ENCODE results near the gene DRAXIN.

Gene DRAXIN

GRCh38 chr1:11674488-11674887, 17.0 kb upstream of the DRAXIN start:
- H3K27ac ChIP-seq (ENCODE audit: extremely low read depth, low read depth, low read length), result no peak overlapping the region
- ChIA-PET POLR2A (interaction anchor here (2.3 kb wide), 1 partner anchor 10 kb away, joined by 5 read pairs; no protein-coding TSS in a partner anchor), CTCF (no interaction called here)
- no peaks in the 10 kb centered on the region for H3K4me1 ChIP-seq (ENCODE audit: control insufficient read depth, insufficient read depth, low read length)
- no peak overlapping the region for H3K4me3 ChIP-seq (ENCODE audit: low read depth, low read length)
- peaks cover 0 to 86% of the 10 kb centered on the region in 2 experiments; a peak in 2 of 3 replicates for H3K36me3 ChIP-seq (ENCODE audit: control insufficient read depth in 2 of 2, insufficient read depth in 1 of 2, low read length in 2 of 2)
- H3K9me3 ChIP-seq (ENCODE audit: control insufficient read depth, insufficient read depth, low read depth, low read length), result no peaks in the 10 kb centered on the region
- TF ChIP-seq ZNF335 (tag by site-specific recombination; conservative IDR thresholded peaks at IDR 0.05), result no peak
- TF ChIP-seq, protein P1, sequence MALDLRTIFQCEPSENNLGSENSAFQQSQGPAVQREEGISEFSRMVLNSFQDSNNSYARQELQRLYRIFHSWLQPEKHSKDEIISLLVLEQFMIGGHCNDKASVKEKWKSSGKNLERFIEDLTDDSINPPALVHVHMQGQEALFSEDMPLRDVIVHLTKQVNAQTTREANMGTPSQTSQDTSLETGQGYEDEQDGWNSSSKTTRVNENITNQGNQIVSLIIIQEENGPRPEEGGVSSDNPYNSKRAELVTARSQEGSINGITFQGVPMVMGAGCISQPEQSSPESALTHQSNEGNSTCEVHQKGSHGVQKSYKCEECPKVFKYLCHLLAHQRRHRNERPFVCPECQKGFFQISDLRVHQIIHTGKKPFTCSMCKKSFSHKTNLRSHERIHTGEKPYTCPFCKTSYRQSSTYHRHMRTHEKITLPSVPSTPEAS (tag by site-specific recombination; IDR thresholded peaks at IDR 0.05), result no peak
- TF ChIP-seq ZNF140 (tag by site-specific recombination; IDR thresholded peaks at IDR 0.05), result no peak
- no peak for TF ChIP-seq ZNF521 (tag by site-specific recombination; IDR thresholded peaks at IDR 0.05)
- no peak for TF ChIP-seq ZNF449 (tag by site-specific recombination; IDR thresholded peaks at IDR 0.05)
- no peak for TF ChIP-seq ZNF175 (tag by site-specific recombination; IDR thresholded peaks at IDR 0.05)
- TF ChIP-seq ZBTB49 (tag by site-specific recombination; IDR thresholded peaks at IDR 0.05; ENCODE audit: low read depth), result no peak
- no peak for TF ChIP-seq ZNF654 (tag by site-specific recombination; IDR thresholded peaks at IDR 0.05; ENCODE audit: low read depth)

DNA sequence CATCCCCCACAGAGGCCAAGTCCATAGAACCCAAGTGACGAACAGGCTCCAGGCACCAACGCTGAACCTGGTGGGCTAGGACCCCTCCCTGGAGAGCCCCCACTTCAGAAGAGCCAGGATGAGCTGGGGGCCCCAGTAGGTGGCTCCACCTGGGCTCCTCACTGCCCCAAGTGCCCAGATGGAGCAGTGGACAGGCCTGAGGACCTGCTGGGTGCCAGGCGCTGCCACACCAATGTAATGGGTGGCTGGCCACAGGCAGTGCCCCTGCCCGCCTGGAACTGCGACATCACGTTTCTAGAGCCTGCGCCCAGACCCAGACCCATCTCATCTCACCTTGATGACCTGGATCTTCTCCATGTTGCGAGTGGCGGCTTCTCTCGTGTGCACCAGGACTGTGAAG, 16.2 kb upstream of the DRAXIN start:
- TF ChIP-seq, protein P2, sequence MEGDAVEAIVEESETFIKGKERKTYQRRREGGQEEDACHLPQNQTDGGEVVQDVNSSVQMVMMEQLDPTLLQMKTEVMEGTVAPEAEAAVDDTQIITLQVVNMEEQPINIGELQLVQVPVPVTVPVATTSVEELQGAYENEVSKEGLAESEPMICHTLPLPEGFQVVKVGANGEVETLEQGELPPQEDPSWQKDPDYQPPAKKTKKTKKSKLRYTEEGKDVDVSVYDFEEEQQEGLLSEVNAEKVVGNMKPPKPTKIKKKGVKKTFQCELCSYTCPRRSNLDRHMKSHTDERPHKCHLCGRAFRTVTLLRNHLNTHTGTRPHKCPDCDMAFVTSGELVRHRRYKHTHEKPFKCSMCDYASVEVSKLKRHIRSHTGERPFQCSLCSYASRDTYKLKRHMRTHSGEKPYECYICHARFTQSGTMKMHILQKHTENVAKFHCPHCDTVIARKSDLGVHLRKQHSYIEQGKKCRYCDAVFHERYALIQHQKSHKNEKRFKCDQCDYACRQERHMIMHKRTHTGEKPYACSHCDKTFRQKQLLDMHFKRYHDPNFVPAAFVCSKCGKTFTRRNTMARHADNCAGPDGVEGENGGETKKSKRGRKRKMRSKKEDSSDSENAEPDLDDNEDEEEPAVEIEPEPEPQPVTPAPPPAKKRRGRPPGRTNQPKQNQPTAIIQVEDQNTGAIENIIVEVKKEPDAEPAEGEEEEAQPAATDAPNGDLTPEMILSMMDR (tag by site-specific recombination; IDR thresholded peaks at IDR 0.05), result peak; percentile 34; the same call in 1 of the 2 replicates
- TF ChIP-seq, protein P3, sequence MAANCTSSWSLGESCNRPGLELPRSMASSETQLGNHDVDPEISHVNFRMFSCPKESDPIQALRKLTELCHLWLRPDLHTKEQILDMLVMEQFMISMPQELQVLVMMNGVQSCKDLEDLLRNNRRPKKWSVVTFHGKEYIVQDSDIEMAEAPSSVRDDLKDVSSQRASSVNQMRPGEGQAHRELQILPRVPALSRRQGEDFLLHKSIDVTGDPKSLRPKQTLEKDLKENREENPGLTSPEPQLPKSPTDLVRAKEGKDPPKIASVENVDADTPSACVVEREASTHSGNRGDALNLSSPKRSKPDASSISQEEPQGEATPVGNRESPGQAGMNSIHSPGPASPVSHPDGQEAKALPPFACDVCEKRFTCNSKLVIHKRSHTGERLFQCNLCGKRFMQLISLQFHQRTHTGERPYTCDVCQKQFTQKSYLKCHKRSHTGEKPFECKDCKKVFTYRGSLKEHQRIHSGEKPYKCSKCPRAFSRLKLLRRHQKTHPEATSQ (tag by site-specific recombination; IDR thresholded peaks at IDR 0.05), result no peak
- H3K27ac ChIP-seq (ENCODE audit: extremely low read depth, low read depth, low read length), result no peak overlapping the region
- no peaks in the 10 kb centered on the region for H3K4me1 ChIP-seq (ENCODE audit: control insufficient read depth, insufficient read depth, low read length)
- peaks cover 0 to 85% of the 10 kb centered on the region in 2 experiments; a peak in 2 of 3 replicates for H3K36me3 ChIP-seq (ENCODE audit: control insufficient read depth in 2 of 2, insufficient read depth in 1 of 2, low read length in 2 of 2)
- ChIA-PET POLR2A (no interaction called here), CTCF (interaction anchor here (0.5 to 1.2 kb wide), 3 partner anchors 36 to 775 kb away, joined by 3 read pairs; no protein-coding TSS in a partner anchor)
- H3K9me3 ChIP-seq (ENCODE audit: control insufficient read depth, insufficient read depth, low read depth, low read length), result no peaks in the 10 kb centered on the region
- H3K4me3 ChIP-seq (ENCODE audit: low read depth, low read length), result no peak overlapping the region

- H3K9me3 ChIP-seq (ENCODE audit: control insufficient read depth, insufficient read depth, low read depth, low read length), result no peaks in the 10 kb centered on the region
- no peaks in the 10 kb centered on the region for H3K4me1 ChIP-seq (ENCODE audit: control insufficient read depth, insufficient read depth, low read length)
- POLR2A ChIA-PET, result no interaction called here
- no peak overlapping the region for H3K4me3 ChIP-seq (ENCODE audit: low read depth, low read length)
- TF ChIP-seq, protein P4, sequence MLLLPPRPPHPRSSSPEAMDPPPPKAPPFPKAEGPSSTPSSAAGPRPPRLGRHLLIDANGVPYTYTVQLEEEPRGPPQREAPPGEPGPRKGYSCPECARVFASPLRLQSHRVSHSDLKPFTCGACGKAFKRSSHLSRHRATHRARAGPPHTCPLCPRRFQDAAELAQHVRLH (tag by site-specific recombination; IDR thresholded peaks at IDR 0.05), result no peak
- 0 out of 2 replicates have a peak, but pooled peaks have one; percentile 8 for TF ChIP-seq EGR2 (tag by site-specific recombination; IDR thresholded peaks at IDR 0.05; ENCODE audit: low read depth)
- no peak for TF ChIP-seq ZNF549 (tag by site-specific recombination; IDR thresholded peaks at IDR 0.05)
- TF ChIP-seq, protein P2 (tag by site-specific recombination; IDR thresholded peaks at IDR 0.05), result peak; percentile 27; the same call in 1 of the 2 replicates
- CTCF ChIA-PET, result interaction anchor here (0.5 to 1.2 kb wide), 4 partner anchors 12 to 970 kb away, joined by 3 to 4 read pairs (median 3); partner anchors contain the start of gene FBXO6
- H3K36me3 ChIP-seq (ENCODE audit: control insufficient read depth in 2 of 2, insufficient read depth in 1 of 2, low read length in 2 of 2), result peaks cover 0 to 74% of the 10 kb centered on the region in 2 experiments; a peak in 2 of 3 replicates
- H3K27ac ChIP-seq (ENCODE audit: extremely low read depth, low read depth, low read length), result no peak overlapping the region
These were observed 15.0 kb upstream of the DRAXIN start for GRCh38 chr1:11676386-11677103.

Data from HEK293 (cell line).